Liver (tissue), 9 donors: Measurements from ENCODE around the gene HK2. TPM values are rescaled to one million over a fixed set of nuclear protein-coding genes. Genes with fewer than 3 reads are reported as not detected.

Experiments used
- DNase-seq: peaks from one replicate; pipeline ENCODE4 v3.0.0-alpha.2; 2017; ENCODE audit warnings: low spot score
- H3K27ac ChIP-seq, 2 donors: one replicate each; pipeline ENCODE4 v1.7.0; 2013; ENCODE audit warnings: inconsistent platforms in 2 of 2, low read length in 2 of 2, control low read depth in 1 of 2, low read depth in 1 of 2, mild to moderate bottlenecking in 1 of 2
- H3K27me3 ChIP-seq, 4 donors: one replicate each; pipeline versions ENCODE4 v1.6.1 to v1.7.0; 2013; ENCODE audit warnings: low read length in 3 of 4, inconsistent platforms in 1 of 4, mild to moderate bottlenecking in 1 of 4, moderate library complexity in 1 of 4; ENCODE audit not compliant: control insufficient read depth in 4 of 4, insufficient read depth in 4 of 4
- H3K36me3 ChIP-seq, 4 donors: one replicate each; pipeline versions ENCODE4 v1.6.1 to v1.7.0; 2013; ENCODE audit warnings: low read length in 3 of 4, mild to moderate bottlenecking in 3 of 4, low read depth in 1 of 4, moderate library complexity in 1 of 4; ENCODE audit not compliant: control insufficient read depth in 4 of 4, insufficient read depth in 3 of 4
- H3K4me1 ChIP-seq, 4 donors: one replicate each; pipeline versions ENCODE4 v1.6.1 to v1.7.0; 2013; ENCODE audit warnings: low read length in 3 of 4, mild to moderate bottlenecking in 3 of 4, moderate library complexity in 1 of 4; ENCODE audit not compliant: control insufficient read depth in 4 of 4, insufficient read depth in 4 of 4
- H3K4me3 ChIP-seq, 3 donors: one replicate each; pipeline versions ENCODE4 v1.6.1 to v1.7.0; 2013; ENCODE audit warnings: low read length in 3 of 3, control low read depth in 1 of 3, low read depth in 1 of 3, mild to moderate bottlenecking in 1 of 3
- H3K9ac ChIP-seq, 2 donors: one replicate each; pipeline ENCODE4 v1.7.0; 2013; ENCODE audit warnings: low read length in 2 of 2, mild to moderate bottlenecking in 2 of 2, moderate library complexity in 2 of 2, control low read depth in 1 of 2, low read depth in 1 of 2
- H3K9me3 ChIP-seq, 4 donors: one replicate each; pipeline versions ENCODE4 v1.6.1 to v1.7.0; 2013; ENCODE audit warnings: low read length in 3 of 4; ENCODE audit not compliant: control insufficient read depth in 4 of 4
- EGR1 ChIP-seq, 2 donors: IDR thresholded peaks; 2 replicates each; pipeline ENCODE4 v1.6.1; 2016 to 2018; ENCODE audit warnings: antibody characterized with exemption in 2 of 2, low read depth in 2 of 2
- FOXA1 ChIP-seq: IDR thresholded peaks from 2 replicates; pipeline ENCODE4 v1.6.1; 2016; ENCODE audit warnings: antibody characterized with exemption
- FOXA2 ChIP-seq: IDR thresholded peaks from 2 replicates; pipeline ENCODE4 v1.6.1; 2016; ENCODE audit warnings: antibody characterized with exemption
- GABPA ChIP-seq, 2 donors: IDR thresholded peaks in 1 of 2; conservative IDR thresholded peaks in 1 of 2; 2 replicates each; pipeline ENCODE4 v1.6.1; 2016; ENCODE audit warnings: antibody characterized with exemption in 2 of 2, mild to moderate bottlenecking in 1 of 2, moderate library complexity in 1 of 2
- HNF4A ChIP-seq, 2 donors: conservative IDR thresholded peaks; 2 replicates each; pipeline ENCODE4 v1.6.1; 2016; ENCODE audit warnings: antibody characterized with exemption in 2 of 2, mild to moderate bottlenecking in 2 of 2
- HNF4G ChIP-seq: IDR thresholded peaks from 2 replicates; pipeline ENCODE4 v1.6.1; 2016; ENCODE audit warnings: antibody characterized with exemption
- JUND ChIP-seq, 2 donors: IDR thresholded peaks; 2 replicates each; pipeline ENCODE4 v1.6.1; 2016; ENCODE audit warnings: antibody characterized with exemption in 2 of 2
- NR2F2 ChIP-seq: IDR thresholded peaks from 2 replicates; pipeline ENCODE4 v1.6.1; 2016; ENCODE audit warnings: antibody characterized with exemption
- RAD21 ChIP-seq, 2 donors: IDR thresholded peaks; 2 replicates each; pipeline ENCODE4 v1.6.1; 2016; ENCODE audit warnings: antibody characterized with exemption in 2 of 2, mild to moderate bottlenecking in 2 of 2
- RXRA ChIP-seq, 2 donors: IDR thresholded peaks; 2 replicates each; pipeline ENCODE4 v1.6.1; 2017 to 2018; ENCODE audit warnings: antibody characterized with exemption in 2 of 2, mild to moderate bottlenecking in 1 of 2
- SP1 ChIP-seq: IDR thresholded peaks from 2 replicates; pipeline ENCODE4 v1.6.1; 2018; ENCODE audit warnings: antibody characterized with exemption, mild to moderate bottlenecking
- TAF1 ChIP-seq: conservative IDR thresholded peaks from 2 replicates; pipeline ENCODE4 v1.6.1; 2016; ENCODE audit warnings: antibody characterized with exemption, mild to moderate bottlenecking
- YY1 ChIP-seq: IDR thresholded peaks from 2 replicates; pipeline ENCODE4 v1.6.1; 2016; ENCODE audit warnings: antibody characterized with exemption, mild to moderate bottlenecking
- WGBS: extraction: QIAGEN DNeasy Blood & Tissue Kit; methylation state at CpG from one replicate; pipeline ENCODE4 v1.1.7; 2013; 5-methylcytosine and 5-hydroxymethylcytosine counted together
- polyA plus RNA-seq, 2 donors: library from polyadenylated mRNA; stranded (reverse) in 1 of 2; unstranded in 1 of 2; fragments of 200-250 nt in 1 of 2; fragments of >200 nt in 1 of 2; fragmentation: Nextera tagmentation in 1 of 2; extraction: Ambion mirVana in 1 of 2; gene quantifications; one replicate each; pipeline versions ENCODE4 v1.2.1 to v1.2.3, GENCODE V29; 2013 to 2015
- total RNA-seq, 2 donors: library from RNA; depleted of rRNA; stranded (reverse); fragments of >200 nt; gene quantifications; one replicate each; pipeline ENCODE4 v1.2.3, GENCODE V29; 2014
- TF ChIP-seq, protein P1 (sequence below): IDR thresholded peaks from 2 replicates; pipeline ENCODE4 v1.6.1; 2016; ENCODE audit warnings: antibody characterized with exemption
- TF ChIP-seq, protein P2 (sequence below): IDR thresholded peaks from 2 replicates; pipeline ENCODE4 v1.6.1; 2016; ENCODE audit warnings: antibody characterized with exemption
- TF ChIP-seq, protein P3 (sequence below): IDR thresholded peaks from 2 replicates; pipeline ENCODE4 v1.6.1; 2016; ENCODE audit warnings: antibody characterized with exemption, mild to moderate bottlenecking
- TF ChIP-seq, protein P4 (sequence below): fragments of 150-350 bp; IDR thresholded peaks from 2 replicates; pipeline ENCODE4 v1.5.1; 2017; ENCODE audit warnings: improper control_type of control experiment, low read depth, low read length; ENCODE audit not compliant: missing input control
- donor health status: healthy.
- donor health status: healthy.
- donor health status: healthy.
- donor health status: healthy.
- donor health status: healthy.

The HK2 gene
- total and polyA plus RNA-seq, 4 donors, result 0.21 to 3.5 (median 1.0) TPM

DNA sequence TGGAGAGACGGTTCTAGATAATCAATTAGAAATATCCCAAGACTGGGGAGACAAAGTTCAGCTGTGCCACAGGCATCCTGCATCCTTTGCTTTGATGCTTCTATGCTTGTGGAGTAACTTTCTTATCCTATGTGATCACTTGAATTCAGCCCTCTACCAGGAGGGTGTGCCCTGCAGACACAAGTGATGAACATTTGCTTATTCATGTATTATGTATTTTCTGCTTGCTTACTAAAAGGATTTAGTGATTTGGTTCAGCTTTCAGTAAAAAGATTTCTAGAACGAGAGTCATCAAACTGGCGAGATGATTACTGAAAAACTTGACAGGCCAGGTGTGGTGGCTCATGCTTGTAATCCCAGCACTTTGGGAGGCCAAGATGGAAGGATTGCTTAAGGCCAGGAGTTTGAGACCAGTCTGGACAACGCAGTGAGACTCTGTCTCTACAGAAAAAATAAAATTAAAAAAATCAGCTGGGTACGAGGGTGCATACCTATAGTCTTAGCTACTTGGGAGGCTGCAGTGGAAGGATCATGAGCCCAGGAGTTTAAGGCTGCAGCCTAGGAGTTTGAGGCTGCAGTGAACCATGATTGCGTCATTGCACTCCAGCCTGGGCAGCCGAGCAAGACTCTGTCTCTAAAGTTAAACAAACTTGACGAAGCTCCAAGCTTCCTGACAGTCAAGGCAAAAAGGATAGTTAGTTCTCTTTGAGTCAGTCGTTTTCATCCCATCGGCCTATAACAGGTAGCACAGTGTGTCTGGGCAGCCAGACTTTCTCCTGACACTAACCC lies 13.3 kb downstream of the HK2 start:
- no peak overlapping the region for H3K4me3 ChIP-seq
- H3K27me3 ChIP-seq, result no peaks in the 10 kb centered on the region
- H3K9me3 ChIP-seq, result no peaks in the 10 kb centered on the region
- no peak for DNase-seq
- 87% methylated on average over 10 of the region's 10 CpGs for WGBS
- no peaks in the 10 kb centered on the region for H3K36me3 ChIP-seq
- H3K4me1 ChIP-seq, result peaks cover 2 to 3% (median 3%) of the 10 kb centered on the region in 4 donors
- H3K27ac ChIP-seq, result no peak overlapping the region
- no peak for TF ChIP-seq NR2F2
- no peak for TF ChIP-seq HNF4G
- TF ChIP-seq EGR1 (IDR thresholded peaks at IDR 0.05; ENCODE audit: low read depth in 2 of 2), result no peak
- no peak for TF ChIP-seq HNF4A (conservative IDR thresholded peaks at IDR 0.05)
- TF ChIP-seq, protein P1, sequence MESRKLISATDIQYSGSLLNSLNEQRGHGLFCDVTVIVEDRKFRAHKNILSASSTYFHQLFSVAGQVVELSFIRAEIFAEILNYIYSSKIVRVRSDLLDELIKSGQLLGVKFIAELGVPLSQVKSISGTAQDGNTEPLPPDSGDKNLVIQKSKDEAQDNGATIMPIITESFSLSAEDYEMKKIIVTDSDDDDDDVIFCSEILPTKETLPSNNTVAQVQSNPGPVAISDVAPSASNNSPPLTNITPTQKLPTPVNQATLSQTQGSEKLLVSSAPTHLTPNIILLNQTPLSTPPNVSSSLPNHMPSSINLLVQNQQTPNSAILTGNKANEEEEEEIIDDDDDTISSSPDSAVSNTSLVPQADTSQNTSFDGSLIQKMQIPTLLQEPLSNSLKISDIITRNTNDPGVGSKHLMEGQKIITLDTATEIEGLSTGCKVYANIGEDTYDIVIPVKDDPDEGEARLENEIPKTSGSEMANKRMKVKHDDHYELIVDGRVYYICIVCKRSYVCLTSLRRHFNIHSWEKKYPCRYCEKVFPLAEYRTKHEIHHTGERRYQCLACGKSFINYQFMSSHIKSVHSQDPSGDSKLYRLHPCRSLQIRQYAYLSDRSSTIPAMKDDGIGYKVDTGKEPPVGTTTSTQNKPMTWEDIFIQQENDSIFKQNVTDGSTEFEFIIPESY, result no peak
- no peak for TF ChIP-seq GABPA (IDR thresholded peaks at IDR 0.05 in 1 of 2, conservative IDR thresholded peaks at IDR 0.05 in 1 of 2)
- TF ChIP-seq RXRA (IDR thresholded peaks at IDR 0.05), result no peak
- no peak for TF ChIP-seq RAD21 (IDR thresholded peaks at IDR 0.05)
- no peak for TF ChIP-seq SP1
- TF ChIP-seq, protein P2, sequence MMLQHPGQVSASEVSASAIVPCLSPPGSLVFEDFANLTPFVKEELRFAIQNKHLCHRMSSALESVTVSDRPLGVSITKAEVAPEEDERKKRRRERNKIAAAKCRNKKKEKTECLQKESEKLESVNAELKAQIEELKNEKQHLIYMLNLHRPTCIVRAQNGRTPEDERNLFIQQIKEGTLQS, result no peak
- no peak for TF ChIP-seq FOXA1
- TF ChIP-seq, protein P3, sequence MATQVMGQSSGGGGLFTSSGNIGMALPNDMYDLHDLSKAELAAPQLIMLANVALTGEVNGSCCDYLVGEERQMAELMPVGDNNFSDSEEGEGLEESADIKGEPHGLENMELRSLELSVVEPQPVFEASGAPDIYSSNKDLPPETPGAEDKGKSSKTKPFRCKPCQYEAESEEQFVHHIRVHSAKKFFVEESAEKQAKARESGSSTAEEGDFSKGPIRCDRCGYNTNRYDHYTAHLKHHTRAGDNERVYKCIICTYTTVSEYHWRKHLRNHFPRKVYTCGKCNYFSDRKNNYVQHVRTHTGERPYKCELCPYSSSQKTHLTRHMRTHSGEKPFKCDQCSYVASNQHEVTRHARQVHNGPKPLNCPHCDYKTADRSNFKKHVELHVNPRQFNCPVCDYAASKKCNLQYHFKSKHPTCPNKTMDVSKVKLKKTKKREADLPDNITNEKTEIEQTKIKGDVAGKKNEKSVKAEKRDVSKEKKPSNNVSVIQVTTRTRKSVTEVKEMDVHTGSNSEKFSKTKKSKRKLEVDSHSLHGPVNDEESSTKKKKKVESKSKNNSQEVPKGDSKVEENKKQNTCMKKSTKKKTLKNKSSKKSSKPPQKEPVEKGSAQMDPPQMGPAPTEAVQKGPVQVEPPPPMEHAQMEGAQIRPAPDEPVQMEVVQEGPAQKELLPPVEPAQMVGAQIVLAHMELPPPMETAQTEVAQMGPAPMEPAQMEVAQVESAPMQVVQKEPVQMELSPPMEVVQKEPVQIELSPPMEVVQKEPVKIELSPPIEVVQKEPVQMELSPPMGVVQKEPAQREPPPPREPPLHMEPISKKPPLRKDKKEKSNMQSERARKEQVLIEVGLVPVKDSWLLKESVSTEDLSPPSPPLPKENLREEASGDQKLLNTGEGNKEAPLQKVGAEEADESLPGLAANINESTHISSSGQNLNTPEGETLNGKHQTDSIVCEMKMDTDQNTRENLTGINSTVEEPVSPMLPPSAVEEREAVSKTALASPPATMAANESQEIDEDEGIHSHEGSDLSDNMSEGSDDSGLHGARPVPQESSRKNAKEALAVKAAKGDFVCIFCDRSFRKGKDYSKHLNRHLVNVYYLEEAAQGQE, result no peak
- TF ChIP-seq YY1, result no peak
- TF ChIP-seq TAF1, result no peak
- TF ChIP-seq, protein P4, sequence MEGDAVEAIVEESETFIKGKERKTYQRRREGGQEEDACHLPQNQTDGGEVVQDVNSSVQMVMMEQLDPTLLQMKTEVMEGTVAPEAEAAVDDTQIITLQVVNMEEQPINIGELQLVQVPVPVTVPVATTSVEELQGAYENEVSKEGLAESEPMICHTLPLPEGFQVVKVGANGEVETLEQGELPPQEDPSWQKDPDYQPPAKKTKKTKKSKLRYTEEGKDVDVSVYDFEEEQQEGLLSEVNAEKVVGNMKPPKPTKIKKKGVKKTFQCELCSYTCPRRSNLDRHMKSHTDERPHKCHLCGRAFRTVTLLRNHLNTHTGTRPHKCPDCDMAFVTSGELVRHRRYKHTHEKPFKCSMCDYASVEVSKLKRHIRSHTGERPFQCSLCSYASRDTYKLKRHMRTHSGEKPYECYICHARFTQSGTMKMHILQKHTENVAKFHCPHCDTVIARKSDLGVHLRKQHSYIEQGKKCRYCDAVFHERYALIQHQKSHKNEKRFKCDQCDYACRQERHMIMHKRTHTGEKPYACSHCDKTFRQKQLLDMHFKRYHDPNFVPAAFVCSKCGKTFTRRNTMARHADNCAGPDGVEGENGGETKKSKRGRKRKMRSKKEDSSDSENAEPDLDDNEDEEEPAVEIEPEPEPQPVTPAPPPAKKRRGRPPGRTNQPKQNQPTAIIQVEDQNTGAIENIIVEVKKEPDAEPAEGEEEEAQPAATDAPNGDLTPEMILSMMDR, result no peak
- no peak for TF ChIP-seq FOXA2
- TF ChIP-seq JUND (IDR thresholded peaks at IDR 0.05), result no peak
- H3K9ac ChIP-seq, result no peak overlapping the region
